GM19452 (cell line): ENCODE data around the gene GSG1L.

ENCODE experiments used
- ATAC-seq: cut with Tn5 transposase; IDR thresholded peaks from one replicate; pipeline ENCODE4 v1.9.1; 2021; ENCODE audit not compliant: unreplicated experiment

The GSG1L gene

GRCh38 chr16:27860091-27860490, 203.4 kb downstream of the GSG1L start:
- ATAC-seq = no peak

- no peak for ATAC-seq
Measured at GRCh38 chr16:27859020-27859419, 204.5 kb downstream of the GSG1L start.

GRCh38 chr16:27853651-27854050, 209.9 kb downstream of the GSG1L start:
- ATAC-seq = no peak

GRCh38 chr16:27853101-27853500, 210.4 kb downstream of the GSG1L start:
- ATAC-seq = no peak

- no peak for ATAC-seq
Measured at GRCh38 chr16:27852681-27853080, 210.8 kb downstream of the GSG1L start.

GRCh38 chr16:27852116-27852515, 211.4 kb downstream of the GSG1L start:
- no peak for ATAC-seq

GRCh38 chr16:27851586-27851985, 211.9 kb downstream of the GSG1L start:
- ATAC-seq = no peak

GRCh38 chr16:27849621-27850020, 213.9 kb downstream of the GSG1L start:
- ATAC-seq = no peak

GRCh38 chr16:27847030-27847550, 216.4 kb downstream of the GSG1L start:
- no peak for ATAC-seq

- ATAC-seq = no peak
Measured at GRCh38 chr16:27844826-27845225, 218.7 kb downstream of the GSG1L start.

- no peak for ATAC-seq
Measured at GRCh38 chr16:27843800-27844199, 219.7 kb downstream of the GSG1L start.

GRCh38 chr16:27841911-27842310, 221.6 kb downstream of the GSG1L start:
- ATAC-seq = no peak

GRCh38 chr16:27841061-27841801, 222.3 kb downstream of the GSG1L start:
- ATAC-seq = no peak

GRCh38 chr16:27840311-27841060, 223.0 kb downstream of the GSG1L start:
- ATAC-seq = no peak

GRCh38 chr16:27839419-27839818, 224.1 kb downstream of the GSG1L start:
- no peak for ATAC-seq

GRCh38 chr16:27838536-27839175, 224.9 kb downstream of the GSG1L start:
- no peak for ATAC-seq

- no peak for ATAC-seq
Measured at GRCh38 chr16:27829975-27830374, 233.5 kb downstream of the GSG1L start.

- ATAC-seq = no peak
Measured at GRCh38 chr16:27828671-27829070, 234.8 kb downstream of the GSG1L start.

- ATAC-seq = no peak
Measured at GRCh38 chr16:27827765-27828164, 235.7 kb downstream of the GSG1L start.

- ATAC-seq = no peak
Measured at GRCh38 chr16:27826893-27827289, 236.6 kb downstream of the GSG1L start.

GRCh38 chr16:27826081-27826892, 237.2 kb downstream of the GSG1L start:
- ATAC-seq = no peak
